ENCODE measurements around the gene IGSF21. TPM values are rescaled to one million over a fixed set of nuclear protein-coding genes. Genes with fewer than 3 reads are reported as not detected.

The IGSF21 gene
- total RNA-seq, 1 experiment from 2014 or later, result not detected

GRCh38 chr1:18417316-18418269, 310.0 kb downstream of the IGSF21 start:
- DNase-seq (ENCODE audit: low read depth, low spot score), result no peak

GRCh38 chr1:18419113-18419844, 311.7 kb downstream of the IGSF21 start:
- in situ Hi-C loops (cut with HindIII; ENCODE audit: low pct_unique_long_range_greater_than_20kb, low sequenced_read_pairs), result no loop called here
- DNase-seq (ENCODE audit: low read depth, low spot score), result no peak

More at GRCh38 chr1:18417316-18418269, 310.0 kb downstream of the IGSF21 start:
- in situ Hi-C loops (cut with HindIII; ENCODE audit: low pct_unique_long_range_greater_than_20kb, low sequenced_read_pairs), result no loop called here

DNA sequence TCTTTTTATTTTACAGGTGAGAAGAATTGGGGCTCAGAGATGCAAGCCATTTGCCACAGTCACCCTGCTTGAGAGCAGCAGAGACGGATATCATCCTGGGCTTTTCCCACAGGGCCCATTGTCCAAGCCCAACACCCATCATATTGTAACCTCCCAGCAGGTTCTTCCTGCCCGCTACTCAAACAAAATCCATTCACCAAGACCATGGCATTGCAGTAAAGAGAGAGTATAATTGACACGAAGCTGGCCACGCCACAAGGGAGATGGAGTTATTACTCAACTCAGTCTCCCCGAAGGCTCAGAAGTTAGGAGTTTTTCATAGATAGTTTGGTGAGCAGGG, 312.2 kb downstream of the IGSF21 start:
- in situ Hi-C loops (cut with HindIII; ENCODE audit: low pct_unique_long_range_greater_than_20kb, low sequenced_read_pairs), result no loop called here
- no peak for DNase-seq (ENCODE audit: low read depth, low spot score)

DNA sequence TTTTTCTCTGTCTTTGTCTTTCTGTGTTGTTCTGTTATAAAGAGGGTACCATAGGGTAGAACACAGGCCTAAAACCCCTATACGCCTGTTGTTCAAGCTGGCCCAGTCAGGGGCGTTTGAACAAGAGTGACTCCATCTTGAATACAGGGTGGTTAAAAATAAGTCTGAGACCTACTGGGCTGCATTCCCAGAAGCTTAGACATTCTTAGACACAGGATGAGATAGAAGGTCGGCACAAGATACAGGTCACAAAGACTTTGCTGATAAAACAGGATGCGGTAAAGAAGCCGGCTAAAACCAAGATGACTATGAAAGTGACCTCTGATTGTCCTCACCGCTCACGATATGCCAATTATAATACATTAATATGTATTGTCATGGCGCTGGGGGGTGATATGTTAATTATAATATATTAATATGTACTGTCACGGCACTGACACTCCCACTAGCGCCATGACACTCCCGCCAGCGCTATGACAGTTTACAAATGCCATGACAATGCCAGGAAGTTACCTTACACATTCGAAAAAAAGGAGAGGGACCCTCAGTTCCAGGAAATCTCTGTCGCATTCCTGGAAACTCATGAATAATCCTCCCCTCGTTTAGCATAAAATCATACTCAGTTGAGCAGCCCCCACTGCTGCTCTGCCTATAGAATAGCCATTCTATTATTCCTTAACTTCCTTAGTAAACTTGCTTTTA, 314.6 kb downstream of the IGSF21 start:
- no peak for DNase-seq (ENCODE audit: low read depth, low spot score)
- in situ Hi-C loops (cut with HindIII; ENCODE audit: low pct_unique_long_range_greater_than_20kb, low sequenced_read_pairs), result no loop called here

- in situ Hi-C loops (cut with HindIII; ENCODE audit: low pct_unique_long_range_greater_than_20kb, low sequenced_read_pairs), result no loop called here
- no peak for DNase-seq (ENCODE audit: low read depth, low spot score)
Measured at GRCh38 chr1:18422954-18423353, 315.4 kb downstream of the IGSF21 start.

DNA sequence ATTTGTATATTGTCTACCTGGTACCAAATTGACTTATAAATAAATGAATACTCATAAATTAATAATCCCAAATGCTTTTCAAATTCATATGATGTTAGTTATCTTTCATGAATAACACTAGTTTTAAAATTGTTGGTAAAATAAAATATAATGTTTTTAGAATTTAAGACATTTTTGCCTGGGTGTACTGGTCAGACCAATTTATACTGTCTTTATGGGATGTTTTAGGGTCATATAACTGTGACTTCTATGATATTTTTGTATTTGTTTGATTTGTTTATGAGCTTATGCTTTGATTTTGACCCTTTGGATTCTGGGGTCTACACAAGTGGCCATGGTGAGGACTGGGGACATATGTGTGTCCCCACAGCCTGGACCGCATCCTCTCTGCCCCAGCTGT, 319.0 kb downstream of the IGSF21 start:
- in situ Hi-C loops (cut with HindIII; ENCODE audit: low pct_unique_long_range_greater_than_20kb, low sequenced_read_pairs), result no loop called here
- DNase-seq (ENCODE audit: low read depth, low spot score), result no peak
